Stimulated activated CD4-positive, alpha-beta T cell treated with anti-CD3 and anti-CD28 coated beads, Interleukin-15, amount 100 ng/mL, for 1 hour (primary cell): Measurements from ENCODE around the gene SPOCK1.
"Not testable (repeated sequence)": the region's sequence is repeated elsewhere in the genome, so short reads cannot be mapped to it uniquely, and the experiment has no call there.

Experiments used
- DNase-seq, 2 donors: peaks; one replicate each; pipeline ENCODE4 v3.0.0-alpha.2; 2020; ENCODE audit warnings: low read depth in 1 of 2, low spot score in 1 of 2

The SPOCK1 gene

GRCh38 chr5:137398751-137399150 lies 100.4 kb downstream of the SPOCK1 start:
- no peak for DNase-seq

GRCh38 chr5:137398154-137398553 lies 101.0 kb downstream of the SPOCK1 start:
- DNase-seq, result no peak

- no peak for DNase-seq
These were observed 103.9 kb downstream of the SPOCK1 start for GRCh38 chr5:137395011-137395755.

- DNase-seq, result no peak
These were observed 104.7 kb downstream of the SPOCK1 start for GRCh38 chr5:137394380-137394779.

- DNase-seq, result no peak
These were observed 105.7 kb downstream of the SPOCK1 start for GRCh38 chr5:137393196-137393993.

GRCh38 chr5:137392261-137392660 lies 106.9 kb downstream of the SPOCK1 start:
- DNase-seq, result no peak

GRCh38 chr5:137391044-137391443 lies 108.1 kb downstream of the SPOCK1 start:
- not testable (repeated sequence) for DNase-seq

- no peak for DNase-seq
These were observed 110.1 kb downstream of the SPOCK1 start for GRCh38 chr5:137389042-137389441.

GRCh38 chr5:137385064-137385463 lies 114.1 kb downstream of the SPOCK1 start:
- DNase-seq, result no peak

GRCh38 chr5:137383909-137384308 lies 115.2 kb downstream of the SPOCK1 start:
- DNase-seq, result no peak

- DNase-seq, result no peak
These were observed 117.6 kb downstream of the SPOCK1 start for GRCh38 chr5:137381555-137381954.

GRCh38 chr5:137379555-137380286 lies 119.4 kb downstream of the SPOCK1 start:
- no peak for DNase-seq

GRCh38 chr5:137375741-137376526 lies 123.2 kb downstream of the SPOCK1 start:
- DNase-seq, result no peak

- no peak for DNase-seq
These were observed 124.9 kb downstream of the SPOCK1 start for GRCh38 chr5:137374110-137374714.

- no peak for DNase-seq
These were observed 126.4 kb downstream of the SPOCK1 start for GRCh38 chr5:137372773-137373160.

- DNase-seq, result no peak
These were observed 126.9 kb downstream of the SPOCK1 start for GRCh38 chr5:137372016-137372772.

GRCh38 chr5:137370096-137371071 lies 128.7 kb downstream of the SPOCK1 start:
- DNase-seq, result no peak

GRCh38 chr5:137368651-137369050 lies 130.5 kb downstream of the SPOCK1 start:
- DNase-seq, result no peak

- no peak for DNase-seq
These were observed 131.2 kb downstream of the SPOCK1 start for GRCh38 chr5:137367951-137368350.
